H1 (cell line): ENCODE results near the gene ZNF358. TPM values are rescaled to one million over a fixed set of nuclear protein-coding genes. Genes with fewer than 3 reads are reported as not detected.

Source experiments
- CTCF ChIA-PET: fragments of 300-600 bp; sonication (Branson Sonifier 250); formaldehyde crosslinking; loops from one replicate; lab custom pipeline; 2021; ENCODE audit not compliant: partially characterized antibody; lab: Charles Lee
- POLR2A ChIA-PET: fragments of 300-600 bp; sonication (Branson Sonifier 250); formaldehyde crosslinking; loops from one replicate; lab custom pipeline; 2021; ENCODE audit warnings: inconsistent platforms; ENCODE audit not compliant: partially characterized antibody; lab: Charles Lee
- DNase-seq, 2 experiments: peaks; one replicate each; pipeline versions ENCODE4 v3.0.0 to v3.0.0-alpha.2; 2010 to 2022; ENCODE audit warnings: low spot score in 2 of 2, low read depth in 1 of 2, mixed read lengths in 1 of 2
- FAIRE-seq: peaks from 2 replicates; lab custom pipeline; 2011; peaks lifted over from hg19 to GRCh38; lab: Jason Lieb, UNC
- H2AFZ ChIP-seq: 2 replicates; pipeline ENCODE4 v1.8.1; 2012; ENCODE audit warnings: low read length, inconsistent platforms
- H2AK5ac ChIP-seq: 2 replicates; pipeline ENCODE4 v1.6.1; 2013; ENCODE audit warnings: low read depth, low read length
- H2BK120ac ChIP-seq: replicated peaks from 2 replicates; pipeline ENCODE3; 2013; ENCODE audit warnings: low read depth, low read length, inconsistent platforms
- H2BK12ac ChIP-seq: 2 replicates; pipeline ENCODE4 v1.6.1; 2013; ENCODE audit warnings: low read depth, low read length
- H2BK15ac ChIP-seq: 2 replicates; pipeline ENCODE4 v1.6.1; 2013; ENCODE audit warnings: low read length
- H2BK20ac ChIP-seq: 2 replicates; pipeline ENCODE4 v1.6.1; 2013; ENCODE audit warnings: low read length
- H2BK5ac ChIP-seq: 2 replicates; pipeline ENCODE4 v1.6.1; 2013; ENCODE audit warnings: low read depth, low read length
- H3K14ac ChIP-seq: 2 replicates; pipeline ENCODE4 v1.6.1; 2013; ENCODE audit warnings: inconsistent platforms; ENCODE audit not compliant: insufficient read length
- H3K18ac ChIP-seq: 2 replicates; pipeline ENCODE4 v1.6.1; 2013; ENCODE audit warnings: low read length; ENCODE audit errors: extremely low read depth
- H3K23ac ChIP-seq: 2 replicates; pipeline ENCODE4 v1.6.1; 2013; ENCODE audit warnings: inconsistent platforms; ENCODE audit not compliant: insufficient read length
- H3K23me2 ChIP-seq: 2 replicates; pipeline ENCODE4 v1.6.1; 2013; ENCODE audit warnings: low read depth, low read length
- H3K27ac ChIP-seq: 2 replicates; pipeline ENCODE4 v1.6.1; 2011; ENCODE audit warnings: low read depth, low read length, inconsistent platforms
- H3K27me3 ChIP-seq, 4 experiments: replicated peaks in 1 of 4; 1 replicate in 1 of 4; 2 replicates in 3 of 4; pipeline versions ENCODE4 v1.6.1 to v1.8.1; 2011 to 2013; ENCODE audit warnings: low read length in 3 of 4, mild to moderate bottlenecking in 3 of 4, inconsistent platforms in 2 of 4, mixed read lengths in 2 of 4, moderate library complexity in 1 of 4; ENCODE audit not compliant: control insufficient read depth in 3 of 4, insufficient read depth in 3 of 4; ENCODE audit errors: extremely low read depth in 1 of 4
- H3K36me3 ChIP-seq, 4 experiments: 2 replicates each; pipeline versions ENCODE4 v1.6.1 to v1.8.1; 2011 to 2013; ENCODE audit warnings: mild to moderate bottlenecking in 4 of 4, low read length in 3 of 4, moderate library complexity in 2 of 4, control low read depth in 1 of 4, inconsistent platforms in 1 of 4; ENCODE audit not compliant: insufficient read depth in 4 of 4, control insufficient read depth in 2 of 4
- H3K4ac ChIP-seq: replicated peaks from 2 replicates; pipeline ENCODE3; 2013; ENCODE audit warnings: low read length, low read depth, mixed read lengths, inconsistent platforms; ENCODE audit not compliant: insufficient read length
- H3K4me1 ChIP-seq, 4 experiments: replicated peaks in 1 of 4; 1 replicate in 1 of 4; 2 replicates in 3 of 4; pipeline versions ENCODE4 v1.6.1 to v1.8.1; 2011 to 2013; ENCODE audit warnings: low read length in 3 of 4, inconsistent platforms in 2 of 4, mixed read lengths in 1 of 4; ENCODE audit not compliant: insufficient read depth in 4 of 4, control insufficient read depth in 3 of 4
- H3K4me2 ChIP-seq, 2 experiments: 2 replicates each; pipeline versions ENCODE4 v1.6.1 to v1.8.1; 2011 to 2013; ENCODE audit warnings: low read depth in 2 of 2, low read length in 2 of 2, control low read depth in 1 of 2, inconsistent platforms in 1 of 2, mild to moderate bottlenecking in 1 of 2; ENCODE audit not compliant: insufficient read depth in 1 of 2
- H3K4me3 ChIP-seq, 4 experiments: fragments of 200-600, 300-600 bp in 1 of 4; sonication (generic), shearing (Covaris generic), sonication (Bioruptor Twin) in 1 of 4; 2 replicates each; pipeline versions ENCODE4 v1.5.1 to v1.8.1; 2011 to 2016; ENCODE audit warnings: low read length in 4 of 4, low read depth in 3 of 4, control low read depth in 2 of 4, inconsistent platforms in 2 of 4, mild to moderate bottlenecking in 2 of 4, mixed read lengths in 1 of 4, moderate library complexity in 1 of 4; ENCODE audit not compliant: insufficient read depth in 2 of 4; ENCODE audit errors: extremely low read depth in 1 of 4
- H3K56ac ChIP-seq: replicated peaks from 2 replicates; pipeline ENCODE3; 2013; ENCODE audit warnings: low read depth, mild to moderate bottlenecking, mixed read lengths, low read length, inconsistent platforms; ENCODE audit not compliant: insufficient read length
- H3K79me1 ChIP-seq: 2 replicates; pipeline ENCODE4 v1.6.1; 2013; ENCODE audit warnings: low read depth, low read length, control low read depth
- H3K79me2 ChIP-seq, 2 experiments: 2 replicates each; pipeline versions ENCODE4 v1.6.1 to v1.8.1; 2012 to 2013; ENCODE audit warnings: low read length in 2 of 2, mild to moderate bottlenecking in 2 of 2, inconsistent platforms in 1 of 2; ENCODE audit not compliant: insufficient read depth in 2 of 2, control insufficient read depth in 1 of 2
- H3K9ac ChIP-seq, 4 experiments: replicated peaks in 1 of 4; 1 replicate in 1 of 4; 2 replicates in 3 of 4; pipeline versions ENCODE4 v1.6.1 to v1.8.1; 2011 to 2013; ENCODE audit warnings: low read depth in 3 of 4, low read length in 3 of 4, control low read depth in 2 of 4, mild to moderate bottlenecking in 2 of 4, moderate library complexity in 2 of 4, inconsistent platforms in 1 of 4; ENCODE audit errors: extremely low read depth in 1 of 4
- H3K9me3 ChIP-seq, 2 experiments: 2 replicates each; pipeline versions ENCODE4 v1.6.1 to v1.8.1; 2012 to 2013; ENCODE audit warnings: mild to moderate bottlenecking in 2 of 2, moderate library complexity in 2 of 2, control low read depth in 1 of 2, inconsistent platforms in 1 of 2, low read depth in 1 of 2, low read length in 1 of 2, mixed read lengths in 1 of 2; ENCODE audit not compliant: insufficient read depth in 2 of 2
- H4K20me1 ChIP-seq, 2 experiments: replicated peaks in 1 of 2; 2 replicates each; pipeline versions ENCODE3 to v1.8.1; 2011 to 2013; ENCODE audit warnings: inconsistent platforms in 2 of 2, low read length in 2 of 2, mild to moderate bottlenecking in 1 of 2; ENCODE audit not compliant: insufficient read depth in 2 of 2, control insufficient read depth in 1 of 2
- H4K5ac ChIP-seq: 2 replicates; pipeline ENCODE4 v1.6.1; 2013; ENCODE audit warnings: low read length, low read depth, mixed read lengths, inconsistent platforms; ENCODE audit not compliant: insufficient read length
- H4K8ac ChIP-seq: 2 replicates; pipeline ENCODE4 v1.8.0; 2013; ENCODE audit warnings: mild to moderate bottlenecking, moderate library complexity, low read length, inconsistent platforms; ENCODE audit not compliant: insufficient read depth; ENCODE audit errors: extremely low read depth
- H4K91ac ChIP-seq: replicated peaks from 2 replicates; pipeline ENCODE3; 2013; ENCODE audit warnings: low read length, mixed read lengths, inconsistent platforms; ENCODE audit not compliant: insufficient read length
- CTBP2 ChIP-seq: IDR thresholded peaks from 2 replicates; pipeline ENCODE4 v1.7.0; 2011; ENCODE audit warnings: borderline replicate concordance, mild to moderate bottlenecking, moderate library complexity, mixed read lengths, low read length; ENCODE audit not compliant: insufficient read depth, insufficient read length
- EGR1 ChIP-seq: IDR thresholded peaks from 2 replicates; pipeline ENCODE4 v1.6.1; 2011; ENCODE audit warnings: low read depth, low read length, borderline replicate concordance
- EZH2 ChIP-seq: fragments of 200-600 bp; sonication (generic); IDR thresholded peaks from 2 replicates; pipeline ENCODE4 v1.7.1; 2012; ENCODE audit warnings: low read depth, mild to moderate bottlenecking, moderate library complexity, low read length, inconsistent platforms; ENCODE audit not compliant: severe bottlenecking
- MAFK ChIP-seq: IDR thresholded peaks from 2 replicates; pipeline ENCODE4 v1.6.1; 2012; ENCODE audit warnings: low read depth, mild to moderate bottlenecking, improper control_type of control experiment, low read length
- NRF1 ChIP-seq: IDR thresholded peaks from 2 replicates; pipeline ENCODE4 v1.6.1; 2011; ENCODE audit warnings: mild to moderate bottlenecking, low read depth, low read length, improper control_type of control experiment
- POU5F1 ChIP-seq: IDR thresholded peaks from 2 replicates; pipeline ENCODE4 v1.6.1; 2011; ENCODE audit warnings: low read depth, mild to moderate bottlenecking, low read length, moderate library complexity
- RAD21 ChIP-seq, 2 experiments: IDR thresholded peaks in 1 of 2; conservative IDR thresholded peaks in 1 of 2; 2 replicates each; pipeline ENCODE4 v1.6.1; 2011; ENCODE audit warnings: low read depth in 2 of 2, low read length in 2 of 2, improper control_type of control experiment in 1 of 2, inconsistent platforms in 1 of 2, mild to moderate bottlenecking in 1 of 2, moderate library complexity in 1 of 2
- SAP30 ChIP-seq: fragments of 300-600 bp; sonication (generic); IDR thresholded peaks from 2 replicates; pipeline ENCODE4 v1.7.1; 2012; ENCODE audit warnings: low read length, moderate library complexity, mild to moderate bottlenecking, inconsistent platforms; ENCODE audit not compliant: insufficient read depth, insufficient replicate concordance
- SIRT6 ChIP-seq: IDR thresholded peaks from one replicate; pipeline ENCODE4 v1.7.1; 2012; ENCODE audit warnings: low read length, inconsistent platforms
- SP1 ChIP-seq: IDR thresholded peaks from 2 replicates; pipeline ENCODE4 v1.6.1; 2011; ENCODE audit warnings: low read depth, low read length
- SP4 ChIP-seq: IDR thresholded peaks from 2 replicates; pipeline ENCODE4 v1.6.1; 2012; ENCODE audit warnings: low read length, inconsistent platforms
- SRF ChIP-seq: IDR thresholded peaks from 2 replicates; pipeline ENCODE4 v1.6.1; 2011; ENCODE audit warnings: mild to moderate bottlenecking, low read depth, low read length, moderate library complexity
- SUZ12 ChIP-seq: fragments of 200-600 bp; sonication (generic); IDR thresholded peaks from 2 replicates; pipeline ENCODE4 v1.6.1; 2012; ENCODE audit warnings: mild to moderate bottlenecking, inconsistent platforms, low read length, moderate library complexity, mixed read lengths
- TCF12 ChIP-seq: IDR thresholded peaks from 2 replicates; pipeline ENCODE4 v1.6.1; 2011; ENCODE audit warnings: low read depth, mild to moderate bottlenecking, low read length
- YY1 ChIP-seq: IDR thresholded peaks from 2 replicates; pipeline ENCODE4 v1.6.1; 2011; ENCODE audit warnings: low read depth, mild to moderate bottlenecking, low read length
- WGBS, 2 experiments: shearing (Covaris generic) in 1 of 2; methylation state at CpG; one replicate each; pipeline versions ENCODE4 v1.1.6 to v1.1.7; 2013 to 2015; ENCODE audit warnings: low lambda C conversion rate in 2 of 2, mixed read lengths in 2 of 2, inconsistent platforms in 1 of 2, low coverage in 1 of 2, missing lambda C conversion rate in 1 of 2; ENCODE audit not compliant: insufficient replicate concordance in 2 of 2, insufficient coverage in 1 of 2, insufficient read length in 1 of 2; ENCODE audit errors: extremely low coverage in 1 of 2, missing lambda C conversion rate in 1 of 2; 5-methylcytosine and 5-hydroxymethylcytosine counted together
- polyA plus RNA-seq, 7 experiments: library from polyadenylated mRNA; depleted of rRNA in 3 of 7; stranded (reverse) in 5 of 7; unstranded in 2 of 7; fragments of >200 nt in 5 of 7; fragments of 200-250 nt in 2 of 7; gene quantifications; 1 replicate in 5 of 7; 2 replicates in 1 of 7; 4 replicates in 1 of 7; pipeline versions ENCODE4 v1.2.1 to v1.2.3, GENCODE V29; 2011 to 2013; ENCODE audit warnings: missing spikeins in 2 of 7, mixed read lengths in 2 of 7
- total RNA-seq: library from RNA; stranded (reverse); fragmentation: NEBNext Ultra II Directional; extraction: Animal tissue kit (Norgen Biotek cat#: 25700); gene quantifications from 2 replicates; pipeline ENCODE4 v1.2.1, GENCODE V29; 2021

Gene ZNF358
- total and polyA plus RNA-seq, 2 of the 8 experiments (the other 6 are each of a cell fraction or from before 2014, with no cell fraction given), result 40.0 to 60.3 TPM

DNA sequence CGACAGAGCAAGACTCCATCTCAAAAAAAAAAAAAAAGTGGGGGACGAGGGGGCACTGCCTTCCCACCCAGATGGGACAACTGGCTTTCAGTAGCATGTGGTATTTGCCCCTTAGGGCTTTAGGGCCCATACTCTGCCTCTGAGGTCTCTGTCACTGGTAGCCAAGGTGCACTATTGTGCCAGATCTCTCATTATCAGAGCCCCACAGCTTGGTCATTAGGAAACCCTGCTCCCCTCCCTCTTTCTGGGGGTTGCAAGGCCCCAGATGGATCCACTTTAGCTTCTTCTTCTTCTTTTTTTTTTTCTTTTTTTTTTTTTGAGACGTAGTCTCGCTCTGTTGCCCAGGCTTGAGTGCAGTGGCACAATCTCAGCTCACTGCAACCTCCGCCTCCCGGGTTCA is 11.2 kb upstream of the ZNF358 start:
- H2BK20ac ChIP-seq, result no peak overlapping the region
- H3K9ac ChIP-seq, result no peak overlapping the region
- no peaks in the 10 kb centered on the region for H3K79me1 ChIP-seq
- H4K5ac ChIP-seq, result no peak overlapping the region
- no peak overlapping the region for H4K8ac ChIP-seq
- H3K4ac ChIP-seq, result no peak overlapping the region
- ChIA-PET CTCF (interaction anchor here (1.2 kb wide), 2 partner anchors 11 to 75 kb away, joined by 3 to 4 read pairs; partner anchors contain the start of gene ZNF358), POLR2A (interaction anchor here (2.4 kb wide), 1 partner anchor 30 kb away, joined by 4 read pairs; no protein-coding TSS in a partner anchor)
- H3K27me3 ChIP-seq, result peaks cover 1 to 29% (median 23%) of the 10 kb centered on the region in 4 experiments
- H2AK5ac ChIP-seq, result no peak overlapping the region
- no peak overlapping the region for H3K56ac ChIP-seq
- no peak overlapping the region for H2BK15ac ChIP-seq
- no peak overlapping the region for H3K23ac ChIP-seq
- no peak for TF ChIP-seq EZH2
- no peak for TF ChIP-seq EGR1
- no peak for TF ChIP-seq POU5F1
- no peak for TF ChIP-seq CTBP2
- no peak for TF ChIP-seq SUZ12
- TF ChIP-seq MAFK, result no peak
- TF ChIP-seq RAD21 (IDR thresholded peaks at IDR 0.05 in 1 of 2, conservative IDR thresholded peaks at IDR 0.05 in 1 of 2; ENCODE audit: low read depth in 2 of 2, low read length in 2 of 2), result no peak
- TF ChIP-seq SIRT6, result no peak
- no peak for TF ChIP-seq SP4
- TF ChIP-seq SAP30, result no peak
- TF ChIP-seq TCF12, result no peak
- TF ChIP-seq SP1, result no peak
- TF ChIP-seq NRF1, result no peak
- TF ChIP-seq SRF, result no peak
- TF ChIP-seq YY1, result no peak
- H2BK120ac ChIP-seq, result no peak overlapping the region
- DNase-seq (no peak), FAIRE-seq (no peak)
- no peak overlapping the region for H3K14ac ChIP-seq
- no peak overlapping the region for H2BK5ac ChIP-seq
- H3K4me1 ChIP-seq, result peaks cover 0 to 18% (median 14%) of the 10 kb centered on the region in 4 experiments; a peak in 5 of 7 replicates
- H2AFZ ChIP-seq, result no peak overlapping the region
- peak overlapping the region in 1 of 2 experiments; percentile 77; a peak in 1 of 4 replicates for H3K4me2 ChIP-seq
- no peak overlapping the region for H4K91ac ChIP-seq
- H4K20me1 ChIP-seq, result no peaks in the 10 kb centered on the region
- H3K4me3 ChIP-seq, result no peak overlapping the region
- no peak overlapping the region for H3K27ac ChIP-seq
- no peaks in the 10 kb centered on the region for H3K79me2 ChIP-seq
- no peak overlapping the region for H3K18ac ChIP-seq
- 85% methylated on average over 4 of the region's 6 CpGs; no CpG with 5 or more reads in 1 of the 2 experiments for WGBS, 2 experiments
- no peak overlapping the region for H2BK12ac ChIP-seq
- H3K23me2 ChIP-seq, result peaks cover 14% of the 10 kb centered on the region; the same call in 1 of the 2 replicates
- peaks cover 0 to 5% of the 10 kb centered on the region in 2 experiments; a peak in 1 of 4 replicates for H3K9me3 ChIP-seq
- H3K36me3 ChIP-seq, result no peaks in the 10 kb centered on the region
